B cell (primary cell): ENCODE results near the gene HS3ST3B1.

Experiments
- CTCF ChIP-seq: fragments of 200-600 bp; IDR thresholded peaks from one replicate; pipeline ENCODE4 v1.8.0; 2022; ENCODE audit warnings: antibody characterized with exemption, mild to moderate bottlenecking
- EZH2 ChIP-seq: IDR thresholded peaks from 2 replicates; pipeline ENCODE4 v1.6.1; 2012; ENCODE audit warnings: borderline replicate concordance, low read depth, mild to moderate bottlenecking, moderate library complexity, low read length; ENCODE audit not compliant: insufficient read depth, poor library complexity, severe bottlenecking

GRCh38 chr17:14336418-14336817, 35.5 kb downstream of the HS3ST3B1 start:
- TF ChIP-seq EZH2 (no peak), CTCF (no peak)
